Measurements from ENCODE around the gene ME3. TPM values are rescaled to one million over a fixed set of nuclear protein-coding genes. Genes with fewer than 3 reads are reported as not detected.

Gene ME3
- total RNA-seq, 4 donors from 2014 or later = 11.0 to 47.8 (median 44.1) TPM

GRCh38 chr11:86459002-86459385, 213.4 kb downstream of the ME3 start:
- no peaks in the 10 kb centered on the region for H3K27me3 ChIP-seq
- no peaks in the 10 kb centered on the region for H3K9me3 ChIP-seq
- no peak overlapping the region for H3K4me3 ChIP-seq
- 100% methylated on average over 1 of the region's 1 CpG; no CpG with 5 or more reads in 1 of the 2 donors for WGBS, 2 donors (ENCODE audit: low coverage in 1 of 2)
- H3K36me3 ChIP-seq = peaks cover 0 to 19% of the 10 kb centered on the region in 2 donors
- H3K4me1 ChIP-seq = peaks cover 8 to 59% (median 20%) of the 10 kb centered on the region in 3 donors
- H3K27ac ChIP-seq = peak overlapping the region; percentile 20 to 66 (median 52)
- ATAC-seq = no peak
- TF ChIP-seq EP300 (IDR thresholded peaks at IDR 0.05) = no peak
- no peak for TF ChIP-seq POLR2A (IDR thresholded peaks at IDR 0.05)
- TF ChIP-seq POLR2AphosphoS5 (IDR thresholded peaks at IDR 0.05) = no peak
- TF ChIP-seq CTCF (IDR thresholded peaks at IDR 0.05) = no peak

GRCh38 chr11:86458294-86459001, 214.0 kb downstream of the ME3 start:
- Histone ChIP-seq H3K36me3 (peaks cover 0 to 16% of the 10 kb centered on the region in 2 donors), H3K4me3 (no peak overlapping the region), H3K27me3 (no peaks in the 10 kb centered on the region), H3K9me3 (no peaks in the 10 kb centered on the region), H3K4me1 (peaks cover 8 to 57% (median 20%) of the 10 kb centered on the region in 3 donors), H3K27ac (peak overlapping the region; percentile 20 to 66 (median 54))
- 63 to 81% methylated on average over 4 to 5 of the region's 5 CpGs for WGBS, 2 donors (ENCODE audit: low coverage in 1 of 2)
- peak; percentile 54 for ATAC-seq
- TF ChIP-seq CTCF (IDR thresholded peaks at IDR 0.05) (no peak), EP300 (IDR thresholded peaks at IDR 0.05) (no peak), POLR2A (IDR thresholded peaks at IDR 0.05) (no peak), POLR2AphosphoS5 (IDR thresholded peaks at IDR 0.05) (no peak)

GRCh38 chr11:86456075-86456939, 216.1 kb downstream of the ME3 start:
- no peaks in the 10 kb centered on the region for H3K27me3 ChIP-seq
- peak overlapping the region in 1 of 4 donors; percentile 18 for H3K27ac ChIP-seq
- no peak overlapping the region for H3K4me3 ChIP-seq
- no peaks in the 10 kb centered on the region for H3K9me3 ChIP-seq
- H3K36me3 ChIP-seq = peaks cover 0 to 5% of the 10 kb centered on the region in 2 donors
- WGBS, 2 donors (ENCODE audit: low coverage in 1 of 2) = 3 to 12% methylated on average over 7 of the region's 9 CpGs
- peak; percentile 35 for TF ChIP-seq POLR2AphosphoS5 (IDR thresholded peaks at IDR 0.05)
- peak; percentile 88 to 91 (median 90) for TF ChIP-seq CTCF (IDR thresholded peaks at IDR 0.05)
- no peak for TF ChIP-seq POLR2A (IDR thresholded peaks at IDR 0.05)
- no peak for TF ChIP-seq EP300 (IDR thresholded peaks at IDR 0.05)
- peak; percentile 73 for ATAC-seq
- H3K4me1 ChIP-seq = peaks cover 8 to 54% (median 20%) of the 10 kb centered on the region in 3 donors

- ATAC-seq = no peak
- H3K9me3 ChIP-seq = no peaks in the 10 kb centered on the region
- H3K27me3 ChIP-seq = no peaks in the 10 kb centered on the region
- H3K27ac ChIP-seq = no peak overlapping the region
- WGBS, 2 donors (ENCODE audit: low coverage in 1 of 2) = 72 to 100% methylated on average over 1 to 2 of the region's 2 CpGs
- no peak overlapping the region for H3K4me3 ChIP-seq
- no peak for TF ChIP-seq POLR2A (IDR thresholded peaks at IDR 0.05)
- no peak for TF ChIP-seq EP300 (IDR thresholded peaks at IDR 0.05)
- TF ChIP-seq CTCF (IDR thresholded peaks at IDR 0.05) = no peak
- no peak for TF ChIP-seq POLR2AphosphoS5 (IDR thresholded peaks at IDR 0.05)
- H3K36me3 ChIP-seq = peaks cover 0 to 7% of the 10 kb centered on the region in 2 donors
- H3K4me1 ChIP-seq = peaks cover 2 to 26% (median 5%) of the 10 kb centered on the region in 3 donors
These were observed 219.0 kb downstream of the ME3 start for GRCh38 chr11:86453290-86454030.

All from gastroesophageal sphincter (tissue), 4 donors.